ENCODE data around the gene RSPH6A. TPM values are rescaled to one million over a fixed set of nuclear protein-coding genes. Genes with fewer than 3 reads are reported as not detected.

The RSPH6A gene
- total and polyA plus RNA-seq, 10 of the 15 experiments (the other 5 are each of a cell fraction or from before 2014, with no cell fraction given), result 0.03 to 0.41 (median 0.22) TPM; not detected in 4

DNA sequence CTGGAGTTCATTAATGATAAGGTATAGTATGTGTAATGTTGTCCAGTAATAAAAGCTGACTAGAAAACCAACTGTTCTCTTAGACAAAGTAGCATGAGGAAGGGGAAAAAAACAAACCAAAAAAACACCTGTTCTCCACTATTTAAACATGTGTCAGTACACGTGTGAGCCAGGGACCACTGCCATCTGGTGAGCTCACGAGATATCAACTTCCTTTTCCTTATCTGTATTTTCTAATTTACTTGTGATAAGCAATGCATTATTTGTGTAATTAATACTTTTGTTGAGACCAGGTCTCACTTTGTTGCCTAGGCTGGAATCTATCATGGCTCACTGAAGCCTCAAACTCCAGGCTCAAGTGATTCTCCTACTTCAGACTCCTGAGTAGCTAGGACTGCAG, 41.7 kb downstream of the RSPH6A start:
- ChIA-PET SMC1A (ENCODE audit: uncharacterized antibody, unreplicated experiment) (interaction anchor here (0.5 to 0.9 kb wide), 3 partner anchors 26 to 82 kb away, joined by 3 read pairs; partner anchors contain the start of genes FBXO46 and SNRPD2), POLR2A (interaction anchor here (0.6 to 1.4 kb wide), 3 partner anchors 22 to 46 kb away, joined by 3 to 4 read pairs (median 3); no protein-coding TSS in a partner anchor)
- FAIRE-seq, result no peak

More for the DNA sequence above, 41.7 kb downstream of the RSPH6A start:
- Histone ChIP-seq H2AFZ (ENCODE audit: control insufficient read depth, low read depth, low read length) (no peak overlapping the region), H3K27me3 (replicated peaks in 1 of 2; ENCODE audit: control insufficient read depth in 2 of 2, insufficient read depth in 2 of 2, low read length in 1 of 2) (no peaks in the 10 kb centered on the region), H4K20me1 (ENCODE audit: control insufficient read depth, insufficient read depth) (no peaks in the 10 kb centered on the region), H3K4me2 (ENCODE audit: control insufficient read depth, insufficient read depth) (no peak overlapping the region), H3K4me3 (no peak overlapping the region), H3K9ac (ENCODE audit: control insufficient read depth, insufficient read depth, low read length) (no peak overlapping the region), H3K9me3 (replicated peaks; ENCODE audit: control insufficient read depth, insufficient read depth, low read length) (no peaks in the 10 kb centered on the region), H3K27ac (ENCODE audit: control insufficient read depth, insufficient read depth) (no peak overlapping the region), H3K4me1 (ENCODE audit: control insufficient read depth, insufficient read depth, low read length) (peaks cover 4% of the 10 kb centered on the region), H3K79me2 (ENCODE audit: control insufficient read depth, insufficient read depth, low read length) (no peaks in the 10 kb centered on the region; the same call in 1 of the 2 replicates), H3K36me3 (ENCODE audit: control insufficient read depth in 2 of 2, insufficient read depth in 2 of 2, low read length in 1 of 2) (no peaks in the 10 kb centered on the region)
- BruUV-seq (replicated peaks), result no TSS peak
- ChIA-PET CTCF (interaction anchor here (2.0 kb wide), 1 partner anchor 26 kb away, joined by 12 read pairs; no protein-coding TSS in a partner anchor), RAD21 (ENCODE audit: unreplicated experiment) (interaction anchor here (0.8 to 1.6 kb wide), 2 partner anchors 56 to 138 kb away, joined by 3 to 4 read pairs; no protein-coding TSS in a partner anchor)
- ATAC-seq (no peak), DNase-seq (ENCODE audit: low read depth, low spot score) (no peak)
- intact Hi-C loops (cut with micrococcal nuclease; ENCODE audit: unreplicated experiment) (no loop called here), in situ Hi-C loops (cut with MboI) (no loop called here)
- TF ChIP-seq BRCA1 (IDR thresholded peaks at IDR 0.05; ENCODE audit: low read depth, low read length) (no peak), SUZ12 (IDR thresholded peaks at IDR 0.05; ENCODE audit: unreplicated experiment) (no peak), DPF2 (IDR thresholded peaks at IDR 0.05) (no peak), SUPT20H (IDR thresholded peaks at IDR 0.05; ENCODE audit: borderline replicate concordance, control insufficient read depth, low read depth, low read length) (no peak), CHD4 (IDR thresholded peaks at IDR 0.05) (no peak), POLR2A (IDR thresholded peaks at IDR 0.05; ENCODE audit: low read depth, low read length) (no peak), FOXM1 (IDR thresholded peaks at IDR 0.05; ENCODE audit: low read depth, low read length) (no peak), WRNIP1 (IDR thresholded peaks at IDR 0.05; ENCODE audit: borderline replicate concordance, low read depth, low read length) (no peak), SREBF1 (IDR thresholded peaks at IDR 0.05; ENCODE audit: low read length) (no peak), SREBF2 (IDR thresholded peaks at IDR 0.05; ENCODE audit: low read length) (no peak), SMAD1 (IDR thresholded peaks at IDR 0.05; ENCODE audit: low read depth, partially characterized antibody) (no peak), POLR2AphosphoS2 (IDR thresholded peaks at IDR 0.05; ENCODE audit: low read depth, low read length) (no peak), ZSCAN29 (IDR thresholded peaks at IDR 0.05) (no peak), RCOR1 (conservative IDR thresholded peaks at IDR 0.05; ENCODE audit: low read depth, low read length) (no peak), ZNF24 (IDR thresholded peaks at IDR 0.05) (no peak), CHD2 (IDR thresholded peaks at IDR 0.05; ENCODE audit: borderline replicate concordance, low read depth, low read length) (no peak), CHD1 (IDR thresholded peaks at IDR 0.05; ENCODE audit: low read depth, low read length) (no peak)
- TF ChIP-seq, protein P1, sequence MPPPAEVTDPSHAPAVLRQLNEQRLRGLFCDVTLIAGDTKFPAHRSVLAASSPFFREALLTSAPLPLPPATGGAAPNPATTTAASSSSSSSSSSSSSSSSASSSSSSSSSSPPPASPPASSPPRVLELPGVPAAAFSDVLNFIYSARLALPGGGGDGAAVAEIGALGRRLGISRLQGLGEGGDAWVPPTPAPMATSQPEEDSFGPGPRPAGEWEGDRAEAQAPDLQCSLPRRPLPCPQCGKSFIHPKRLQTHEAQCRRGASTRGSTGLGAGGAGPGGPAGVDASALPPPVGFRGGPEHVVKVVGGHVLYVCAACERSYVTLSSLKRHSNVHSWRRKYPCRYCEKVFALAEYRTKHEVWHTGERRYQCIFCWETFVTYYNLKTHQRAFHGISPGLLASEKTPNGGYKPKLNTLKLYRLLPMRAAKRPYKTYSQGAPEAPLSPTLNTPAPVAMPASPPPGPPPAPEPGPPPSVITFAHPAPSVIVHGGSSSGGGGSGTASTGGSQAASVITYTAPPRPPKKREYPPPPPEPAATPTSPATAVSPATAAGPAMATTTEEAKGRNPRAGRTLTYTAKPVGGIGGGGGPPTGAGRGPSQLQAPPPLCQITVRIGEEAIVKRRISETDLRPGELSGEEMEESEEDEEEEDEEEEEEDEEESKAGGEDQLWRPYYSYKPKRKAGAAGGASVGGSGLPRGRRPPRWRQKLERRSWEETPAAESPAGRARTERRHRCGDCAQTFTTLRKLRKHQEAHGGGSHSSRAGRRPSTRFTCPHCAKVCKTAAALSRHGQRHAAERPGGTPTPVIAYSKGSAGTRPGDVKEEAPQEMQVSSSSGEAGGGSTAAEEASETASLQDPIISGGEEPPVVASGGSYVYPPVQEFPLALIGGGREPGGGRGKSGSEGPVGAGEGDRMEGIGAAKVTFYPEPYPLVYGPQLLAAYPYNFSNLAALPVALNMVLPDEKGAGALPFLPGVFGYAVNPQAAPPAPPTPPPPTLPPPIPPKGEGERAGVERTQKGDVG (CRISPR knock-in tag; IDR thresholded peaks at IDR 0.05), result no peak
- TF ChIP-seq, protein P2, sequence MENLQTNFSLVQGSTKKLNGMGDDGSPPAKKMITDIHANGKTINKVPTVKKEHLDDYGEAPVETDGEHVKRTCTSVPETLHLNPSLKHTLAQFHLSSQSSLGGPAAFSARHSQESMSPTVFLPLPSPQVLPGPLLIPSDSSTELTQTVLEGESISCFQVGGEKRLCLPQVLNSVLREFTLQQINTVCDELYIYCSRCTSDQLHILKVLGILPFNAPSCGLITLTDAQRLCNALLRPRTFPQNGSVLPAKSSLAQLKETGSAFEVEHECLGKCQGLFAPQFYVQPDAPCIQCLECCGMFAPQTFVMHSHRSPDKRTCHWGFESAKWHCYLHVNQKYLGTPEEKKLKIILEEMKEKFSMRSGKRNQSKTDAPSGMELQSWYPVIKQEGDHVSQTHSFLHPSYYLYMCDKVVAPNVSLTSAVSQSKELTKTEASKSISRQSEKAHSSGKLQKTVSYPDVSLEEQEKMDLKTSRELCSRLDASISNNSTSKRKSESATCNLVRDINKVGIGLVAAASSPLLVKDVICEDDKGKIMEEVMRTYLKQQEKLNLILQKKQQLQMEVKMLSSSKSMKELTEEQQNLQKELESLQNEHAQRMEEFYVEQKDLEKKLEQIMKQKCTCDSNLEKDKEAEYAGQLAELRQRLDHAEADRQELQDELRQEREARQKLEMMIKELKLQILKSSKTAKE (IDR thresholded peaks at IDR 0.05; ENCODE audit: low read depth, poor library complexity, severe bottlenecking), result no peak
- WGBS (ENCODE audit: insufficient coverage, insufficient replicate concordance, low lambda C conversion rate, missing lambda C conversion rate), result 31% methylated on average over 2 of the region's 2 CpGs
